HFFc6 (cell line): ENCODE data around the gene MEIOSIN. TPM values are rescaled to one million over a fixed set of nuclear protein-coding genes. Genes with fewer than 3 reads are reported as not detected.

Experiments
- DNase-seq: peaks from one replicate; pipeline ENCODE4 v3.0.0-alpha.2; 2018
- H3K27ac Mint-ChIP-seq: 2 replicates; pipeline ENCODE4 v1.8.0; 2020; ENCODE audit warnings: mild to moderate bottlenecking, mixed read lengths
- H3K27me3 Mint-ChIP-seq: 2 replicates; pipeline ENCODE4 v1.8.0; 2021; ENCODE audit warnings: mild to moderate bottlenecking, moderate library complexity, mixed read lengths; ENCODE audit not compliant: insufficient read depth
- H3K36me3 Mint-ChIP-seq: 2 replicates; pipeline ENCODE4 v1.8.0; 2021; ENCODE audit warnings: low read depth, mixed read lengths
- H3K4me1 Mint-ChIP-seq: 2 replicates; pipeline ENCODE4 v1.8.0; 2020; ENCODE audit warnings: low read depth, mixed read lengths
- H3K4me3 Mint-ChIP-seq: 2 replicates; pipeline ENCODE4 v1.8.0; 2020; ENCODE audit warnings: mild to moderate bottlenecking, moderate library complexity, mixed read lengths
- H3K9me3 Mint-ChIP-seq: 2 replicates; pipeline ENCODE4 v1.8.0; 2020; ENCODE audit warnings: mild to moderate bottlenecking, mixed read lengths
- total RNA-seq, 6 experiments: library from RNA; stranded (reverse); fragmentation: NEBNext Ultra II Directional; extraction: Animal tissue kit (Norgen Biotek cat#: 25700); gene quantifications; 2 replicates in 1 of 6; 3 replicates in 5 of 6; pipeline ENCODE4 v1.2.3, GENCODE V29; 2021
- TF ChIP-seq, protein P1 (sequence below): fragments of 200-600 bp; sonication (generic); IDR thresholded peaks from 2 replicates; pipeline ENCODE4 v1.5.0; 2021; ENCODE audit warnings: antibody characterized with exemption, mild to moderate bottlenecking

MEIOSIN gene
- total RNA-seq, 6 experiments from 2014 or later: not detected

DNA sequence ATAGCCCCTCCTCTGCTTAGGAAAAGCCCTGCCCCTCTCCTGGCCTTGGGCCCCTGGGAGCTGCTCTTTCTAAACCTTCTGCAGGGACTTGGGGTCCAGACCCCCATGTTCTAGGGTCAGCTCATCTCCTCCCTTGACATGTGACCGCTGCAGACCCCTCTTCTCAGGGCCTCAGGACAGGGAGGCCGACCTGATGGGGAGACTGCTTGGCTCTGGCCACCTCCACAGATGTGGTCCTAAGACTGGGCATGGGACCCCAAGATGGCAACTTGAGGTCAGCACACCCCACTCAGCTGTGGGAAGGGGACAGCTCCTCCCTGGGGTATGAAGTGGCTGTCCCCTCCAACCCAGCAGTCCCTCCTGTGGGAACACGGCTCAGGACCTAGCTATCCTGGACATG lies 39.7 kb downstream of the MEIOSIN start:
- peaks cover 23% of the 10 kb centered on the region for H3K27me3 Mint-ChIP-seq
- no peak for DNase-seq
- H3K27ac Mint-ChIP-seq: no peak overlapping the region; the same call in 1 of the 2 replicates
- H3K9me3 Mint-ChIP-seq: no peaks in the 10 kb centered on the region
- TF ChIP-seq, protein P1, sequence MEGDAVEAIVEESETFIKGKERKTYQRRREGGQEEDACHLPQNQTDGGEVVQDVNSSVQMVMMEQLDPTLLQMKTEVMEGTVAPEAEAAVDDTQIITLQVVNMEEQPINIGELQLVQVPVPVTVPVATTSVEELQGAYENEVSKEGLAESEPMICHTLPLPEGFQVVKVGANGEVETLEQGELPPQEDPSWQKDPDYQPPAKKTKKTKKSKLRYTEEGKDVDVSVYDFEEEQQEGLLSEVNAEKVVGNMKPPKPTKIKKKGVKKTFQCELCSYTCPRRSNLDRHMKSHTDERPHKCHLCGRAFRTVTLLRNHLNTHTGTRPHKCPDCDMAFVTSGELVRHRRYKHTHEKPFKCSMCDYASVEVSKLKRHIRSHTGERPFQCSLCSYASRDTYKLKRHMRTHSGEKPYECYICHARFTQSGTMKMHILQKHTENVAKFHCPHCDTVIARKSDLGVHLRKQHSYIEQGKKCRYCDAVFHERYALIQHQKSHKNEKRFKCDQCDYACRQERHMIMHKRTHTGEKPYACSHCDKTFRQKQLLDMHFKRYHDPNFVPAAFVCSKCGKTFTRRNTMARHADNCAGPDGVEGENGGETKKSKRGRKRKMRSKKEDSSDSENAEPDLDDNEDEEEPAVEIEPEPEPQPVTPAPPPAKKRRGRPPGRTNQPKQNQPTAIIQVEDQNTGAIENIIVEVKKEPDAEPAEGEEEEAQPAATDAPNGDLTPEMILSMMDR: no peak
- peaks cover 16% of the 10 kb centered on the region for H3K4me1 Mint-ChIP-seq
- H3K4me3 Mint-ChIP-seq: no peak overlapping the region
- peaks cover 24% of the 10 kb centered on the region for H3K36me3 Mint-ChIP-seq

DNA sequence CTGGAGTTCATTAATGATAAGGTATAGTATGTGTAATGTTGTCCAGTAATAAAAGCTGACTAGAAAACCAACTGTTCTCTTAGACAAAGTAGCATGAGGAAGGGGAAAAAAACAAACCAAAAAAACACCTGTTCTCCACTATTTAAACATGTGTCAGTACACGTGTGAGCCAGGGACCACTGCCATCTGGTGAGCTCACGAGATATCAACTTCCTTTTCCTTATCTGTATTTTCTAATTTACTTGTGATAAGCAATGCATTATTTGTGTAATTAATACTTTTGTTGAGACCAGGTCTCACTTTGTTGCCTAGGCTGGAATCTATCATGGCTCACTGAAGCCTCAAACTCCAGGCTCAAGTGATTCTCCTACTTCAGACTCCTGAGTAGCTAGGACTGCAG lies 40.1 kb downstream of the MEIOSIN start:
- Mint-ChIP-seq H3K36me3 (peaks cover 25% of the 10 kb centered on the region), H3K4me1 (peaks cover 16% of the 10 kb centered on the region), H3K27me3 (peaks cover 23% of the 10 kb centered on the region), H3K27ac (no peak overlapping the region; the same call in 1 of the 2 replicates), H3K4me3 (no peak overlapping the region), H3K9me3 (no peaks in the 10 kb centered on the region)
- DNase-seq: no peak
- TF ChIP-seq, protein P1: no peak

DNA sequence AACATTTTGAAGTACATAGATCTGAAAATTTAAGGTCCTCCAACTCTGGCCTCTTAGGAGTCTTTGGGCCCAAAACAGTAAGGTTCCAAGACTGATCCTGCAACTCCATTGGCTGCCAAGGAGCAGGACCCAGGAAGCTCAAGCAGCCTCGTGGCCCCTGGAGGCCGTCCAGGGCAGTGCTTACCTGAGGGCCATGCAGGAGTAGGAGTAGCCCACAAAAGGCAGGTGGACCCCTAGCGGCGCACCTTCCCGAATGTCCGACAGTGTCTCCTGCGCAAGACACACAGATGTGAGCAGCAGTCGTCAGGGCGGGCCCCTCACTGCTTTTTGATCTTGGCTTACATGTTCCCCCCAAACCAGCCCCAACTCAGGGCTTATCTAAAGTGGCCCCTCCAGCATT lies 41.5 kb downstream of the MEIOSIN start:
- Mint-ChIP-seq H3K4me3 (no peak overlapping the region), H3K36me3 (peaks cover 39% of the 10 kb centered on the region)
- no peak for DNase-seq

DNA sequence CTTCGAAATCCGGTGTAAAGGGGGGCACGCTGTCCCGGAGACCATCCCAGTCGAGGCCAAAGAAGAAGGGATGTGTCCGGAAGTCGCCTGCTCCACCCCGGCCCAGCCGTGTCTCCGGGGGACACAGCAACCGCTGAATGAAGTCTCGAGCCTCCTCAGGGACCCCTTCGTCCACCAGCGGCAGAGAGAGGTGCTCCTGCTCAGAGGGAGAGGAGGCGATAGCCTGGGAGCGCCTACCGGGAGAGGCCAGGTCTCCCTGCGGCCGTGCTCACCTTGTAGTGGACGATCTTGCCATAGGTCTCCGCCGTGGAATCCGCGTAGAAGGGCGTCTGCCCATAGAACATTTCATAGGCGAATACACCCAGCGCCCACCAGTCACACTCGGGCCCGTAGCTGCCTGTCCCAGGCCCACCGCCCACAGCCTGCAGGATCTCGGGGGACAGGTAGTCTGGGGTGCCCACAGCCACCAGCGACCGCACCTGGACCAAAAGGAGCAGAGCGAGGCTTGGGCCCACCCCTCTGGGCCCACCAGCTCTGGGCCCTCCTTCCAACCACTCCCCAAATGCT lies 44.2 kb downstream of the MEIOSIN start:
- TF ChIP-seq, protein P1: no peak

More for the DNA sequence above, 41.5 kb downstream of the MEIOSIN start:
- Mint-ChIP-seq H3K4me1 (peaks cover 11% of the 10 kb centered on the region), H3K27me3 (peaks cover 14% of the 10 kb centered on the region), H3K27ac (no peak overlapping the region), H3K9me3 (no peaks in the 10 kb centered on the region)
- TF ChIP-seq, protein P1: no peak

DNA sequence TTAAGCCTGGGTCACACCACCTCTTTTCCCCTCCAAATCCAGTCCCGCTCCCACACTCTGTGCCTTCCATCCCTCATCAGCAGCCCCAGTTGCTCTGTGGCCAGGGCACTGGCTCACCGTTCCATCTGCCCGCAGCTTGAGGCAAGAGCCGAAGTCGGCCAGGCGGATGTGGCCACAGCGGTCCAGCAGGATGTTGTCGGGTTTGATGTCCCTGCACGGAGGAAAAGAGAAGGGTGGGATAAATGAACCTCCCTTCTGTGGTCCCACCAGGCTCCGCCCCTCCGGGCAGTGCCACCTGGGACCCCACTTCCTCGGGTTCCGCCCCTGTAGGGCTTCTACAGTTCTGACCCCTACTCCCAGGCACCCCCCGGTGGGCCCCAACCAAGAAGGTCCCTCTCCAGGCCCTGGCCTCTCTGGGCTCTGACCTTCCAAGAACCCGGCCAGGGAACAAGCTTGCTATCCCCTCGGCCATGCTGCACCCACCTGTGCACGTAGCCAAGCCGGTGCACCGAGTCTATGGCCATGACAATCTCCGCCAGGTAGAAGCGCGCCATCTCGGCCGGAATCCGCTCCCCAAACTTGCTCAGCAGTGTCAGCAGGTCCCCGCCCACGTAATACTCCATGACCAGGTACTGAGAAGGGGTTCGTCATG lies 44.9 kb downstream of the MEIOSIN start:
- no peak overlapping the region for H3K27ac Mint-ChIP-seq
- no peaks in the 10 kb centered on the region for H3K9me3 Mint-ChIP-seq
- TF ChIP-seq, protein P1: no peak
- peaks cover 15% of the 10 kb centered on the region for H3K4me1 Mint-ChIP-seq
- peaks cover 6% of the 10 kb centered on the region; the same call in 1 of the 2 replicates for H3K27me3 Mint-ChIP-seq
- no peak overlapping the region for H3K4me3 Mint-ChIP-seq
- H3K36me3 Mint-ChIP-seq: peaks cover 29% of the 10 kb centered on the region
- DNase-seq: no peak

More for the DNA sequence above, 44.2 kb downstream of the MEIOSIN start:
- Mint-ChIP-seq H3K27ac (no peak overlapping the region), H3K4me1 (peaks cover 9% of the 10 kb centered on the region), H3K36me3 (peaks cover 30% of the 10 kb centered on the region), H3K9me3 (no peaks in the 10 kb centered on the region), H3K4me3 (no peak overlapping the region), H3K27me3 (peaks cover 4% of the 10 kb centered on the region; the same call in 1 of the 2 replicates)
- DNase-seq: no peak
